DOHH2 (cell line): ENCODE measurements around the gene C1orf174.

Experiments
- CTCF ChIP-seq: fragments of 200-600 bp; sonication (generic); IDR thresholded peaks from one replicate; pipeline ENCODE4 v1.5.1; 2014; ENCODE audit warnings: antibody characterized with exemption, mild to moderate bottlenecking, low read depth, low read length; ENCODE audit not compliant: poor library complexity, severe bottlenecking
- EZH2phosphoT487 ChIP-seq: fragments of 200-600 bp; sonication (generic); IDR thresholded peaks from 2 replicates; pipeline ENCODE4 v1.6.1; 2017; ENCODE audit warnings: borderline replicate concordance, mild to moderate bottlenecking, antibody characterized with exemption, low read length, moderate library complexity, mixed read lengths

- TF ChIP-seq CTCF = no peak
- TF ChIP-seq EZH2phosphoT487 = no peak
Measured at GRCh38 chr1:3921765-3922164, 21.7 kb upstream of the C1orf174 start.
